HepG2 (cell line): ENCODE measurements around the gene ZBP1. TPM values are rescaled to one million over a fixed set of nuclear protein-coding genes. Genes with fewer than 3 reads are reported as not detected.

Source experiments
- ELF4 ChIP-seq: sonication (generic); formaldehyde crosslinking; IDR thresholded peaks from 2 replicates; pipeline ENCODE4 v1.5.0; 2020; ENCODE audit warnings: missing genetic modification reagents, mild to moderate bottlenecking, moderate library complexity, borderline replicate concordance
- FOXP1 ChIP-seq, 2 experiments: fragments of 450-650 bp in 1 of 2; IDR thresholded peaks; 2 replicates each; pipeline ENCODE4 v1.6.1; 2017 to 2018; ENCODE audit warnings: antibody characterized with exemption in 1 of 2
- HOXA3 ChIP-seq: sonication (generic); formaldehyde crosslinking; IDR thresholded peaks from 2 replicates; pipeline ENCODE4 v1.5.0; 2020; ENCODE audit warnings: missing genetic modification reagents
- IKZF4 ChIP-seq: sonication (generic); formaldehyde crosslinking; IDR thresholded peaks from 2 replicates; pipeline ENCODE4 v1.5.1; 2020; ENCODE audit warnings: borderline replicate concordance, mild to moderate bottlenecking, low read depth, missing genetic modification reagents; ENCODE audit errors: not compliant biosample characterization
- JDP2 ChIP-seq: sonication (generic); formaldehyde crosslinking; IDR thresholded peaks from 2 replicates; pipeline ENCODE4 v1.8.1; 2022; ENCODE audit warnings: missing genetic modification reagents, borderline replicate concordance
- KAT7 ChIP-seq: IDR thresholded peaks from 2 replicates; pipeline ENCODE4 v1.6.1; 2018; ENCODE audit warnings: borderline replicate concordance, missing compliant biosample characterization
- KAT8 ChIP-seq: IDR thresholded peaks from 2 replicates; pipeline ENCODE4 v1.6.1; 2016; ENCODE audit warnings: missing genetic modification reagents, missing compliant biosample characterization
- NBN ChIP-seq: fragments of 450-650 bp; conservative IDR thresholded peaks from 2 replicates; pipeline ENCODE4 v1.6.1; 2017
- NCOA1 ChIP-seq: sonication (generic); formaldehyde crosslinking; IDR thresholded peaks from 2 replicates; pipeline ENCODE4 v1.9.0; 2021; ENCODE audit warnings: missing genetic modification reagents
- RBM22 ChIP-seq: fragments of 200-400 bp; formaldehyde crosslinking; optimal IDR thresholded peaks from 2 replicates; pipeline ENCODE3; 2017; ENCODE audit warnings: mild to moderate bottlenecking, low read length, moderate library complexity
- REXO4 ChIP-seq: sonication (generic); formaldehyde crosslinking; IDR thresholded peaks from 2 replicates; pipeline ENCODE4 v1.8.0; 2022; ENCODE audit warnings: missing genetic modification reagents, mild to moderate bottlenecking, borderline replicate concordance
- RFX3 ChIP-seq: IDR thresholded peaks from 2 replicates; pipeline ENCODE4 v1.6.1; 2016; ENCODE audit warnings: missing biosample characterization, missing genetic modification reagents
- ZBTB26 ChIP-seq: IDR thresholded peaks from 2 replicates; pipeline ENCODE4 v1.6.1; 2016; ENCODE audit warnings: missing compliant biosample characterization, missing genetic modification reagents, borderline replicate concordance
- ZBTB49 ChIP-seq: sonication (generic); formaldehyde crosslinking; IDR thresholded peaks from 2 replicates; pipeline ENCODE4 v1.4.0; 2020; ENCODE audit warnings: missing genetic modification reagents, borderline replicate concordance
- ZNF143 ChIP-seq: sonication (generic); formaldehyde crosslinking; IDR thresholded peaks from 2 replicates; pipeline ENCODE4 v1.4.0; 2020; ENCODE audit warnings: missing genetic modification reagents
- ZNF614 ChIP-seq: IDR thresholded peaks from 2 replicates; pipeline ENCODE4 v1.6.1; 2018; ENCODE audit warnings: missing biosample characterization, missing genetic modification reagents, inconsistent platforms, borderline replicate concordance
- ZNF766 ChIP-seq: sonication (generic); formaldehyde crosslinking; IDR thresholded peaks from 2 replicates; pipeline ENCODE4 v1.5.0; 2020; ENCODE audit warnings: missing genetic modification reagents, borderline replicate concordance
- polyA plus RNA-seq, 8 experiments: library from polyadenylated mRNA; depleted of rRNA in 3 of 8; stranded (reverse) in 7 of 8; unstranded in 1 of 8; fragments of >200 nt; fragmentation: Illumina TruSeq in 4 of 8; extraction: Trizol in 4 of 8; gene quantifications; 2 replicates each; pipeline versions ENCODE4 v1.2.1 to v1.2.3, GENCODE V29; 2011 to 2016; ENCODE audit warnings: low read depth in 4 of 8, missing spikeins in 1 of 8, mixed read lengths in 1 of 8; ENCODE audit not compliant: insufficient read depth in 1 of 8
- total RNA-seq, 5 experiments: library from RNA; depleted of rRNA; stranded (reverse); fragments of >200 nt; fragmentation: Illumina TruSeq; extraction: Trizol; gene quantifications; 2 replicates each; pipeline ENCODE4 v1.2.3, GENCODE V29; 2016; ENCODE audit warnings: low read depth in 1 of 5
- TF ChIP-seq, protein P1 (sequence below): sonication (generic); formaldehyde crosslinking; IDR thresholded peaks from 2 replicates; pipeline ENCODE4 v1.5.1; 2020; ENCODE audit warnings: missing genetic modification reagents, mild to moderate bottlenecking, borderline replicate concordance
- TF ChIP-seq, protein P2 (sequence below): sonication (generic); formaldehyde crosslinking; IDR thresholded peaks from 2 replicates; pipeline ENCODE4 v1.4.0; 2020; ENCODE audit warnings: missing genetic modification reagents

ZBP1 gene
- total and polyA plus RNA-seq, 2 of the 13 experiments (the other 11 are each of a cell fraction or from before 2014, with no cell fraction given) = not detected

- 0 out of 2 replicates have a peak, but pooled peaks have one; percentile 59 for TF ChIP-seq KAT7 (CRISPR knock-in tag)
- TF ChIP-seq IKZF4 (CRISPR knock-in tag) = no peak
- peak; percentile 79 for TF ChIP-seq ZBTB26 (CRISPR knock-in tag)
- TF ChIP-seq NCOA1 (CRISPR knock-in tag) = no peak; the same call in 1 of the 2 replicates
- TF ChIP-seq ZBTB49 (CRISPR knock-in tag) = no peak
- no peak for TF ChIP-seq JDP2 (CRISPR knock-in tag)
- no peak for TF ChIP-seq REXO4 (CRISPR knock-in tag)
- TF ChIP-seq HOXA3 (CRISPR knock-in tag) = peak; percentile 91
- TF ChIP-seq FOXP1 (IDR thresholded peaks at IDR 0.05) = no peak
- peak; percentile 88 for TF ChIP-seq FOXP1 (CRISPR knock-in tag; IDR thresholded peaks at IDR 0.05)
- TF ChIP-seq, protein P1, sequence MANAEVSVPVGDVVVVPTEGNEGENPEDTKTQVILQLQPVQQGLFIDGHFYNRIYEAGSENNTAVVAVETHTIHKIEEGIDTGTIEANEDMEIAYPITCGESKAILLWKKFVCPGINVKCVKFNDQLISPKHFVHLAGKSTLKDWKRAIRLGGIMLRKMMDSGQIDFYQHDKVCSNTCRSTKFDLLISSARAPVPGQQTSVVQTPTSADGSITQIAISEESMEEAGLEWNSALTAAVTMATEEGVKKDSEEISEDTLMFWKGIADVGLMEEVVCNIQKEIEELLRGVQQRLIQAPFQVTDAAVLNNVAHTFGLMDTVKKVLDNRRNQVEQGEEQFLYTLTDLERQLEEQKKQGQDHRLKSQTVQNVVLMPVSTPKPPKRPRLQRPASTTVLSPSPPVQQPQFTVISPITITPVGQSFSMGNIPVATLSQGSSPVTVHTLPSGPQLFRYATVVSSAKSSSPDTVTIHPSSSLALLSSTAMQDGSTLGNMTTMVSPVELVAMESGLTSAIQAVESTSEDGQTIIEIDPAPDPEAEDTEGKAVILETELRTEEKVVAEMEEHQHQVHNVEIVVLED (CRISPR knock-in tag) = peak; percentile 52; the same call in 1 of the 2 replicates
- TF ChIP-seq NBN = no peak
- TF ChIP-seq RBM22 = no peak
- peak; percentile 89 for TF ChIP-seq ZNF143 (CRISPR knock-in tag)
- TF ChIP-seq, protein P2, sequence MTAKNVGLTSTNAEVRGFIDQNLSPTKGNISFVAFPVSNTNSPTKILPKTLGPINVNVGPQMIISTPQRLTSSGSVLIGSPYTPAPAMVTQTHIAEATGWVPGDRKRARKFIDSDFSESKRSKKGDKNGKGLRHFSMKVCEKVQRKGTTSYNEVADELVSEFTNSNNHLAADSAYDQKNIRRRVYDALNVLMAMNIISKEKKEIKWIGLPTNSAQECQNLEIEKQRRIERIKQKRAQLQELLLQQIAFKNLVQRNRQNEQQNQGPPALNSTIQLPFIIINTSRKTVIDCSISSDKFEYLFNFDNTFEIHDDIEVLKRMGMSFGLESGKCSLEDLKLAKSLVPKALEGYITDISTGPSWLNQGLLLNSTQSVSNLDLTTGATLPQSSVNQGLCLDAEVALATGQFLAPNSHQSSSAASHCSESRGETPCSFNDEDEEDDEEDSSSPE (CRISPR knock-in tag) = peak; percentile 73
- TF ChIP-seq RFX3 (CRISPR knock-in tag) = no peak; the same call in 1 of the 2 replicates
- peak; percentile 72; the same call in 1 of the 2 replicates for TF ChIP-seq ZNF766 (CRISPR knock-in tag)
- TF ChIP-seq ZNF614 (CRISPR knock-in tag) = peak; percentile 90
- TF ChIP-seq KAT8 = peak; percentile 76
- TF ChIP-seq ELF4 = no peak
These were observed 32.8 kb downstream of the ZBP1 start (continued) for GRCh38 chr20:57587278-57587988.
